ENCODE data around the gene OR8G5.

Gene OR8G5

DNA sequence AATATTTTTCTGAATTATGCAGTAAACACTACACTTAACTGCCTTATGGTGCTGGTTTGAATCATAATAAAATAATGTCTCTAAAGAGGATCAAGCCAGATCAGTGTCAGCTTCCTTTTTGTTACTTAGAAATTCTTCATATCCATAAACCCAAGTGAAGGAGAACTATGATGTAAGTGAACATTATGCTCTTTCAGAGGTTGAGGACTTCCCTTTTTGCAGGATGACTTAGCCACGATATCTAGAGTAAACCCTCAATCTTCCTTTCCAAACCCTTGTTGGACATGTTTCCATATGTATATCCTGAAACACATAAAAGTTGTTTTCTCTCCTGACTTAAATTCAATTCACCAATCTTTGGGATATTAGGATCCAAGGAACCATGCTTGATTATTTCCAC is 38.5 kb downstream of the OR8G5 start:
- DNase-seq (ENCODE audit: low spot score) = no peak

DNA sequence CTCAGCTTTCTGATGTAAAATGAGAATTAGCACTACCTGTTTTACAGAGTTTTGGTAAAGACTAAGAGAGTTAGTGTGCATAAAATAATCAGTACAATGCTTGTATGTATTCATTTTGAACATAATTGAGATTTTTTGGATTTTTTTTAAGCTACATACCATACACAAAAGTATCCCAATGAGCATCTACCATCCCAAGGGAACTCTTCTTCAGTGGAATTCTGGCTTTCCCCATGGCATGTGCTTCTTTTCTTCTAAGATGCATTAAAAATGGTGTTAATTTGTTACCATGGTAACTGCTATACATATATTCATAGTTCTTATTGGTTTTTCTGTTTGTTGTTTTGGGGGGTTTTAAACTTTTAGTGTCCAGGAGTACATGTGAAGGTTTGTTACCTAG is 39.8 kb downstream of the OR8G5 start:
- no peak for DNase-seq (ENCODE audit: low spot score)

DNA sequence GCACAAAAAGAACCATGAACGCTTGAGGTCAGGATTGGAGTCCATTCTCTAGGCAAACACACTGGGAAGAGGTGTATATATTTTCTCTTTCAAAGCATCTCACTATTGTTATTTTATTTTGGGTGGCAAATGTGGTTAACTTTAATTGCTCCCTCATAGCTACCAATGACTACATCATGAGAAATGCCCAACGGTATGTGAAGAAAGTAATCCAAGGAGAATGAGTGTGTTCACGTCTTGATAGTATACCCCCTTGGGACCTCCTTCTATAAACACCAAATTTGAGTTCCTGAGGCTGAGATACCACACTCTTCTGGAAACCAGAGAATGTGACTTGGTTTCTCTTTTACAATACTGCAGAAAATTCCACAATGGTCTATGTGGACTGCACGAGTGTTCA is 41.7 kb downstream of the OR8G5 start:
- no peak for DNase-seq (ENCODE audit: low spot score)

DNA sequence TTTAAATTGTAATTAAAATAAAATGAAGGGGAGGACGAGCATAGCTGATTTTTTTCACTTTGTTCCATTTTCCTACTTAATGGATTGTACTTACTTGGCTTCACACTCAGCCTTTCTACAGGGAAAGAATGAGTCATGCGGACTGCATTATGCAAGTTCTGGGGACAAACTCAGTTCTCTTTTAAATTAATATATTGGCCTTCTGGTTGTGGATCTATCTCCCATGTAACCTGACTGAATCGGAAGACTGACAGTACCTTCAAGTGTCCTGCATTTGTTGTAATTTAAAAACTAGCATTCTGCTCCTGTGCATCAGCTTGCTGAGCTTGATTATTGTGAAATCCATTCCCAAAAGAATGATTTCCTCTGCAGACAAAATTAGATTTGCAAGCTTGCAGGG is 45.4 kb downstream of the OR8G5 start:
- DNase-seq (ENCODE audit: low spot score) = no peak

DNA sequence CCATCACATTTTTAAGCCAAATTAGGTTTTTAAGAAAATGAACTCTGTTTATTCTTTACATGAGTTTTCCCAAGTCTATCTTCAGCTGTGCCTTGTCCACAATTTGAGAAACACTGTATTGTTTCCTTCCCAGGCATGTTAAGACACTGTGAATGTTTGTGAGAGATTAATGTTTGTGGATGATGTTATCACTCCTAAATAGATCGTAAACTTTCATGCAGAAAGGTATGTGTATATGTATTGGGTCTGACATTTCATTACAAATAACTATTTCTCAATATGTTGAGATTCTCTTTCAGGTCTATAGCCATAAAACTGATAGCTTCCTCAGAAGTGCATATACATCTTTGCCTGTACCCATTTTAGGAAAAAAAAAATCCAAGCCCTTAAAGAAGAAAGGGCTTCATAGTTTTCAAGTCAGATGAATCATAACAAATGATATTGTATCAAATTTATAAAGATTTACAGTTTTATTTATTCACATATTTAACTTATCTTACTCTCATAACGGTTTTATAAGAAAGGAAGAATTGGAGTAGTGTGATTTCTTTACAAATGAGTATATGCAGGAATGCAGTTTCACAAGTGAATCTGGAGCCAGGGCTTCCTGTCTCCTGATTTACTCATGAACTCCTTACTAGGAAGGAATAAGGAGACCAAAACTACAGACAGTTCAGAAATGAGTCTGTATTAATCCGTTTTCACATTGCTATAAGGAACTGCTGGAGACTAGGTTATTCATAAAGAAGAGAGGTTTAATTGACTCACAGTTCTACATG is 46.4 kb downstream of the OR8G5 start:
- no peak for DNase-seq (ENCODE audit: low spot score)

DNA sequence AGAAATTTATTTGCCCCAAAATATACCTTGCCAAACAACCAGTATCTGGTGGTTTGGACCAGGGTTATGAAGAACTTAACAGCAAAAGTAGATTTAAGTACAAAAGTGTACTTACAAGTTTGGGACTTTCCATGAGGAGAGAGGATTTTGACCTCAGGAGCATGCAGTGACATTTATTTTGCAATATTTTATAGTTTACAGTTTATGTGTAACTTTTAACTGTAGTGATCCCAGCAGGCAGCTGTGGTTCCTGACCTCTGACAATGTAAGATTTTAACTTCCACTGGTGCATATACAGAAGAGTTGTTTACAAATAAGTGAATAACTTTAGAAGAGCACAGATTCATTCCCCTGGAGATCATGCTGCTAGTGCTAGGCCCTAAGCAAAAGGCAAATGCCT is 50.9 kb downstream of the OR8G5 start:
- no peak for DNase-seq (ENCODE audit: low spot score)

DNA sequence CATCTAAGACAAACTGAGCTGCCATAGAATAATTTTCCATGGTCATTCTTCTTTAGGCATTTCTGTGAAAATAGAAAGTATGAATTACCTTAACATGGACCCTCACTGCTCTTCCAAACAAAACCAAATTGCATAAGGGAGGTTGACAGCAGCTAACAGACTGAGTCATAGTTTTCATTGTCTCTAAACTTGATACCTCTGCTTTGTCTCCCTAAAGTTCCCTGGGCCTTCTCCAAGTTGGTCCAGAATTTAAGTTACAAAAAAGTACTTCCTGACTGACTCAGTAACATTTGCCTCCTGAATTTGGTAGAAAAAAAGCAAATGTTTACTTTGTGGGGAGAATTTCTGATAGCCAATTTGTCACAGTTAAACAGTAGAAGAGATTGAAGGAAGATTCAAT is 54.5 kb downstream of the OR8G5 start:
- no peak for DNase-seq (ENCODE audit: low spot score)

DNA sequence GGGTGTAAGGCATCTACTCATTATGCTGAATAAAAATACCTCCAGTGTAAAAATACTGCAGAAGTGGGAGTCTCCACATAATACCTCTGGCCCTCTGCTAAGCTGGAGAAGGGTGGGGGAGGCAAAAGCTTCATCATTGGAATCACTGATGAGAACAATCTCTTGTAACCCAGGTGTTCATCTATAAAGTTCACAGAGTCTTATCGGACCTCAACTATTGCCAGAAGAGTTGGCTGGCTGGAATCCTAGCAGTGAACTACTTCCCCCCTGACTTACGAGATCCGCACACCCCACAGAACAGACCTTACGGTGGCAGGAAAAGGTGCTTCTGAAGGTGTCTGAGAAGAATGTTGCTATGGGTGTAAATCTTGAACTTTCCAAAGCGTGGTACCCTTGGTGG is 55.1 kb downstream of the OR8G5 start:
- no peak for DNase-seq (ENCODE audit: low spot score)

DNA sequence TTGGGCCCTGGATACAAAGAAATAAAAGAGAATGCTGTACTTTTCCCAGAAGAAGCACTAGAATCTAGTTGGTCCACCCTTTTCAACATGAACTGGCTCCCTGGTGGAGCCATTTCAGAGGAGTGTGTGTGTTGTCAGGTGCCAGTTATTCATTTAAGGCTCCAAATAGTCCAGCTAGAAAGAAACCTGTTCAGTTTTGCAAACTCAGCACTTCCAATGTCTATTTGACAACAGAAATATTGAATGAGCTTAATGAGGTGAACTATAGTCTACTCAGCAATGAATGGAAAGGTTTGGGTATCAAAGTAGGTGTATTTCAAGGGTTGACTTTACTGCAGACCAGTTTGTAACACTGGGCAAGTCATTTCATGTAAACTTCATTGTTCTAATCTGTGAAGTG is 55.5 kb downstream of the OR8G5 start:
- no peak for DNase-seq (ENCODE audit: low spot score)

DNA sequence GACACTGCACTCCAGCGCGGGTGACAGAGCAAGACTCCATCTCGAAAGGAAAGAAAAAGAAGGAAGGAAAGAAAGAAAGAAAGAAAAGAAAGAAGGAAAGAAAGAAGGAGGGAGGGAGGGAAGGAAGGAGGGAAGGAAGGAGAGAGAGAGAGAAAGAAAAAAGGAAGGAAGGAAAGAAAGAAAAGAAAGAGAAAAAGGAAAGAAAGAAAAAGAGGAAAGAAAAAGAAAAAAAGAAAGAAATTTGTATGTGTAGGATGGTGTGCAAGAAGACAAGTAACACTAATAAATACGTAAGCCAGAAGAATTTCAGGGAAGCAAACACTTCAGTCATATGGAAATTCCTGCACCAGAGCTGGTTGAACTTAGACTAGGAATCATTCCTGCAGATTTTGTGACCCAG is 57.0 kb downstream of the OR8G5 start:
- no peak for DNase-seq (ENCODE audit: low spot score)

DNA sequence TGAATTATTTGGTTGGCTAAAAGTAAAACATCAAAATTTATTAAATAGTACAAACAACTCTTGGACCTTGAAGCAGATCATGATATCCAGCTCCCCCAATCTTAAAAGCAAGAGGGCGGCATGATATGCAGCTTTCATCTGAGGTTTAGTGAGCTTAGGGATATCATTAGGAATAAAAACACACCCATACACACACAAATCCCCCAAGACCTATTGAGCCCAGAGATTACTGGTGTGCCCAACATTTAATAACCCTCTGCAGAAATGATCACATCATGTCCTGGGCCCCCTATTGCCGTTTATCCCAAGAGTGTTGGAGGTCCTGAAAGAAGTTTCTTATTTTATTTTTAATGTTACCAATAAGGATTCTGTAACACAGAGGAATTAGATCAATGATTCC is 57.7 kb downstream of the OR8G5 start, which contains the start of gene OR8D1:
TSS of gene OR8D1 (minus strand) at position 101 of the 400 bp plus-strand sequence. CDS start 3,183 bp downstream, outside the sequence.
- no peak for DNase-seq (ENCODE audit: low spot score)

DNA sequence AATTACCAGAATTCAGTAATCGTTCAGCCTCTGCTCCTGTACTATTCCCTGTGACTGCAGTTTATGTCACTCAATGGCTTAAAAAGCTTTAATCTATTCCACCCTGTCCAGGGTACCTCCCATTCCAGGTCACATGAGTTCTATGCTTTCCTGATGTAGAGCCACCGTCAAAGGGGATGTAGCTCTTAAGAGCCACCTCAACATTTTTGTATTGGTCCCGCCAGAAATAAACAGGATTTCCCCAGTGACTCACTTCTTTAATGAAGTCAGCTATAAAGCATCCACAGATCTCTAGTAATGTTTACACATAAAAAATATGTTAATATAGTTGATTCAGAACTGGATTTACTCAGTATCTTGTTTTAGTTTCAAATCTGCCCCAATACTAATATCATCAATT is 58.9 kb downstream of the OR8G5 start:
- peak; percentile 36 for DNase-seq (ENCODE audit: low spot score)
